GM10266 (cell line): ENCODE measurements around the gene PCP4L1.

Experiments
- DNase-seq: peaks from one replicate; pipeline ENCODE4 v3.0.0; 2012; ENCODE audit errors: extremely low spot score
- CTCF ChIP-seq: IDR thresholded peaks from 2 replicates; pipeline ENCODE4 v1.5.1; 2012; ENCODE audit warnings: mild to moderate bottlenecking, low read depth; ENCODE audit not compliant: control insufficient read depth, insufficient read depth; ENCODE audit errors: missing control alignments

PCP4L1 gene

GRCh38 chr1:161258439-161259344 lies at the start of gene PCP4L1:
PCP4L1 (plus strand) TSS chr1:161258745; CDS start chr1:161258975, 230 bp downstream.
- peak; percentile 62 for DNase-seq
- TF ChIP-seq CTCF, result no peak

- peak; percentile 69 for DNase-seq
- TF ChIP-seq CTCF, result peak; percentile 82
Observed at GRCh38 chr1:161209790-161210409, 48.6 kb upstream of the PCP4L1 start.

GRCh38 chr1:161214369-161214768 lies 44.2 kb upstream of the PCP4L1 start:
- TF ChIP-seq CTCF, result no peak
- DNase-seq, result no peak

- TF ChIP-seq CTCF, result no peak
- no peak for DNase-seq
Observed at GRCh38 chr1:161215076-161215475, 43.5 kb upstream of the PCP4L1 start, which contains the start of gene FCER1G. FCER1G (plus strand) TSS chr1:161215295; CDS start chr1:161215322, 27 bp downstream.

- no peak for TF ChIP-seq CTCF
- DNase-seq, result peak; percentile 45
Observed at GRCh38 chr1:161216945-161217712, 41.4 kb upstream of the PCP4L1 start.

GRCh38 chr1:161217831-161218230 lies 40.7 kb upstream of the PCP4L1 start:
- TF ChIP-seq CTCF, result no peak
- no peak for DNase-seq
